ENCODE measurements around the gene TTC3. TPM values are rescaled to one million over a fixed set of nuclear protein-coding genes. Genes with fewer than 3 reads are reported as not detected.
"Not testable (repeated sequence)": the region's sequence is repeated elsewhere in the genome, so short reads cannot be mapped to it uniquely, and the experiment has no call there.

TTC3 gene
- total RNA-seq, 1 donor from 2014 or later: 44.3 TPM

- H3K27me3 ChIP-seq (ENCODE audit: low read depth): no peaks in the 10 kb centered on the region
- H3K4me3 ChIP-seq: no peak overlapping the region
- TF ChIP-seq CTCF (IDR thresholded peaks at IDR 0.05; ENCODE audit: borderline replicate concordance): no peak
- no peak overlapping the region for H3K27ac ChIP-seq (replicated peaks)
- H3K9me3 ChIP-seq (replicated peaks): peaks cover 4% of the 10 kb centered on the region
- intact Hi-C loops (cut with micrococcal nuclease): no loop called here
- H3K36me3 ChIP-seq: peaks cover 95% of the 10 kb centered on the region
- no peaks in the 10 kb centered on the region for H3K4me1 ChIP-seq
- no peak for DNase-seq
Observed at GRCh38 chr21:37136261-37136660, 63.2 kb downstream of the TTC3 start.

GRCh38 chr21:37136744-37137143, 63.7 kb downstream of the TTC3 start:
- DNase-seq: no peak
- Histone ChIP-seq H3K27me3 (ENCODE audit: low read depth) (no peaks in the 10 kb centered on the region), H3K27ac (replicated peaks) (no peak overlapping the region), H3K4me1 (no peaks in the 10 kb centered on the region), H3K9me3 (replicated peaks) (peaks cover 4% of the 10 kb centered on the region), H3K36me3 (peaks cover 95% of the 10 kb centered on the region), H3K4me3 (no peak overlapping the region)
- TF ChIP-seq CTCF (IDR thresholded peaks at IDR 0.05; ENCODE audit: borderline replicate concordance): no peak
- intact Hi-C loops (cut with micrococcal nuclease): no loop called here

- H3K27ac ChIP-seq (replicated peaks): no peak overlapping the region
- intact Hi-C loops (cut with micrococcal nuclease): no loop called here
- no peak overlapping the region for H3K4me3 ChIP-seq
- H3K27me3 ChIP-seq (ENCODE audit: low read depth): no peaks in the 10 kb centered on the region
- no peak for DNase-seq
- TF ChIP-seq CTCF (IDR thresholded peaks at IDR 0.05; ENCODE audit: borderline replicate concordance): no peak
- peaks cover 78% of the 10 kb centered on the region for H3K36me3 ChIP-seq
- peaks cover 4% of the 10 kb centered on the region for H3K9me3 ChIP-seq (replicated peaks)
- H3K4me1 ChIP-seq: no peaks in the 10 kb centered on the region
Observed at GRCh38 chr21:37139154-37139553, 66.1 kb downstream of the TTC3 start.

- Histone ChIP-seq H3K27ac (replicated peaks) (no peak overlapping the region), H3K27me3 (ENCODE audit: low read depth) (no peaks in the 10 kb centered on the region), H3K4me3 (no peak overlapping the region), H3K9me3 (replicated peaks) (peaks cover 4% of the 10 kb centered on the region), H3K4me1 (no peaks in the 10 kb centered on the region), H3K36me3 (peaks cover 76% of the 10 kb centered on the region)
- intact Hi-C loops (cut with micrococcal nuclease): no loop called here
- TF ChIP-seq CTCF (IDR thresholded peaks at IDR 0.05; ENCODE audit: borderline replicate concordance): no peak
- no peak for DNase-seq
Observed at GRCh38 chr21:37139902-37140301, 66.8 kb downstream of the TTC3 start.

GRCh38 chr21:37143392-37143791, 70.3 kb downstream of the TTC3 start:
- DNase-seq; intact Hi-C loops (cut with micrococcal nuclease): not testable (repeated sequence)
- peaks cover 67% of the 10 kb centered on the region for H3K36me3 ChIP-seq

GRCh38 chr21:37145635-37146111, 72.6 kb downstream of the TTC3 start:
- peak overlapping the region; percentile 58 for H3K27ac ChIP-seq (replicated peaks)
- H3K27me3 ChIP-seq (ENCODE audit: low read depth): no peaks in the 10 kb centered on the region
- H3K4me3 ChIP-seq: no peak overlapping the region
- no peak for TF ChIP-seq CTCF (IDR thresholded peaks at IDR 0.05; ENCODE audit: borderline replicate concordance)
- no peaks in the 10 kb centered on the region for H3K9me3 ChIP-seq (replicated peaks)
- intact Hi-C loops (cut with micrococcal nuclease): no loop called here
- peaks cover 68% of the 10 kb centered on the region for H3K36me3 ChIP-seq
- H3K4me1 ChIP-seq: peaks cover 12% of the 10 kb centered on the region
- DNase-seq: no peak

More at GRCh38 chr21:37143392-37143791, 70.3 kb downstream of the TTC3 start:
- H3K4me1 ChIP-seq: peaks cover 12% of the 10 kb centered on the region
- not testable (repeated sequence) for H3K9me3 ChIP-seq (replicated peaks); H3K4me3 ChIP-seq; H3K27ac ChIP-seq (replicated peaks); H3K27me3 ChIP-seq (ENCODE audit: low read depth)
